ENCODE measurements around the gene MAPKAP1. TPM values are rescaled to one million over a fixed set of nuclear protein-coding genes. Genes with fewer than 3 reads are reported as not detected.

The MAPKAP1 gene
- total RNA-seq, 4 donors from 2014 or later: 57.6 to 70.2 (median 68.7) TPM

DNA sequence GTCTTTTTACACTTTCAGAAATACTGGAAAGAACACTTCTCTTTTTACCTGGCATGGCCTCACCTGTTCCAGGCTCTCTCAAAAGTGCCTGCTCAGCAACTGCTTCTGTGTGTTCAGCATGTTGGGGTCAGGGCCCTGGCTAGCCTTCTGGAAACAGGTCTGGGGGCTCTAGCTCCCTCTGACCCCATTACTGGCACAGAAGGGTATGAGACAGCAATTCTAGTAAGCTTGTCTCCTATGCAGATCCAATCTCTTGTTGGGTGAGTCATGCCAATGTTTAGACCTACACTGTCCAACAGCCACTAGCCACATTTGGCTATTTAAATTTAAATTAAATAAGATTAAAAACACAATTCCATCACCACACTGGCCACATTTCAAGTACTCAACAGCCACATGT, 80.8 kb downstream of the MAPKAP1 start:
- no peaks in the 10 kb centered on the region for H3K36me3 ChIP-seq
- no peaks in the 10 kb centered on the region for H3K27me3 ChIP-seq
- no peak for TF ChIP-seq EP300 (IDR thresholded peaks at IDR 0.05)
- TF ChIP-seq POLR2AphosphoS5 (IDR thresholded peaks at IDR 0.05): no peak
- no peak for TF ChIP-seq POLR2A (IDR thresholded peaks at IDR 0.05)
- TF ChIP-seq, protein P1, sequence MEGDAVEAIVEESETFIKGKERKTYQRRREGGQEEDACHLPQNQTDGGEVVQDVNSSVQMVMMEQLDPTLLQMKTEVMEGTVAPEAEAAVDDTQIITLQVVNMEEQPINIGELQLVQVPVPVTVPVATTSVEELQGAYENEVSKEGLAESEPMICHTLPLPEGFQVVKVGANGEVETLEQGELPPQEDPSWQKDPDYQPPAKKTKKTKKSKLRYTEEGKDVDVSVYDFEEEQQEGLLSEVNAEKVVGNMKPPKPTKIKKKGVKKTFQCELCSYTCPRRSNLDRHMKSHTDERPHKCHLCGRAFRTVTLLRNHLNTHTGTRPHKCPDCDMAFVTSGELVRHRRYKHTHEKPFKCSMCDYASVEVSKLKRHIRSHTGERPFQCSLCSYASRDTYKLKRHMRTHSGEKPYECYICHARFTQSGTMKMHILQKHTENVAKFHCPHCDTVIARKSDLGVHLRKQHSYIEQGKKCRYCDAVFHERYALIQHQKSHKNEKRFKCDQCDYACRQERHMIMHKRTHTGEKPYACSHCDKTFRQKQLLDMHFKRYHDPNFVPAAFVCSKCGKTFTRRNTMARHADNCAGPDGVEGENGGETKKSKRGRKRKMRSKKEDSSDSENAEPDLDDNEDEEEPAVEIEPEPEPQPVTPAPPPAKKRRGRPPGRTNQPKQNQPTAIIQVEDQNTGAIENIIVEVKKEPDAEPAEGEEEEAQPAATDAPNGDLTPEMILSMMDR (IDR thresholded peaks at IDR 0.05): no peak
- H3K27ac ChIP-seq: no peak overlapping the region
- DNase-seq (ENCODE audit: low spot score in 2 of 2): no peak
- no peaks in the 10 kb centered on the region for H3K4me1 ChIP-seq
- no peaks in the 10 kb centered on the region for H3K9me3 ChIP-seq
- H3K4me3 ChIP-seq: no peak overlapping the region

DNA sequence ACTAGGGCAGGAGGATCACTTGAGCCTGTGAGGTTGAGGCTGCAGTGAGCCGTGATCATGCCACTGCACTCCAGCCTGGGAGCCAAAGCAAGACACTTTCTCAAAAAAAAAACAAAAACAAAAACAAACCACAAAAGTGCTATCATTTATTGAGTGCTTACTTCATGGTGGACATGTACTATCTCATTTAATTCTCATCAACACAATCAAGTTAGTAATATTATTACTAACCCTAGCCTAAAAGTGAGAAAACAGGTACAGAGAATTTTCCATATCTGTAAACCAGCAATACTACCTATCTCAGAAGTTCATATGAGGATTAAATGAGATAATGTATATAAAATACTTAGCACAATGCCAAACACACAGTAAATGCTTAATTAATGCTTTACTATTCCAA, 85.8 kb downstream of the MAPKAP1 start:
- TF ChIP-seq POLR2A (IDR thresholded peaks at IDR 0.05) (no peak), POLR2AphosphoS5 (IDR thresholded peaks at IDR 0.05) (no peak), EP300 (IDR thresholded peaks at IDR 0.05) (no peak)
- TF ChIP-seq, protein P1 (IDR thresholded peaks at IDR 0.05): no peak
- no peak for DNase-seq (ENCODE audit: low spot score in 2 of 2)
- Histone ChIP-seq H3K9me3 (no peaks in the 10 kb centered on the region), H3K27me3 (no peaks in the 10 kb centered on the region), H3K4me3 (no peak overlapping the region), H3K27ac (no peak overlapping the region), H3K36me3 (no peaks in the 10 kb centered on the region), H3K4me1 (no peaks in the 10 kb centered on the region)
- WGBS: 100% methylated on average over 1 of the region's 1 CpG

DNA sequence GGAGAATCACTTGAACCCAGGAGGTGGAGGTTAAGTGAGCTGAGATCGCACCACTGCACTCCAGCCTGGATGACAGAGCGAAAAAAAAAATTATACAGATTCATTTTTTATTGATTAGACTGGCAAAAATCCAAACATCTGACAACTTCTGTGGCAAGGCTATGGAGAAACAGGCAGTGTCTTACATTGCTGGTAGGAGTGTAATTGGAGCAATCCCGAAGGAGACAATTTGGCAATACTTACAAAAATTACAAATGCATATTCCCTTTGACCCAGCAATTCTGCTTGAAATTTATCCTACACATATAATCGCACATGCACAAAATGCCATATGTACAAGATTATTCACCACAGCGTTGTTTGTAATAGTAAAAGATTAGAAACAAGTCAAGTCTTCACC, 86.8 kb downstream of the MAPKAP1 start:
- no peak for TF ChIP-seq POLR2A (IDR thresholded peaks at IDR 0.05)
- TF ChIP-seq, protein P1 (IDR thresholded peaks at IDR 0.05): no peak
- TF ChIP-seq EP300 (IDR thresholded peaks at IDR 0.05): no peak
- TF ChIP-seq POLR2AphosphoS5 (IDR thresholded peaks at IDR 0.05): no peak
- Histone ChIP-seq H3K27me3 (no peaks in the 10 kb centered on the region), H3K4me3 (no peak overlapping the region), H3K27ac (no peak overlapping the region), H3K36me3 (no peaks in the 10 kb centered on the region), H3K4me1 (no peaks in the 10 kb centered on the region), H3K9me3 (no peaks in the 10 kb centered on the region)
- 81% methylated on average over 5 of the region's 5 CpGs for WGBS
- DNase-seq (ENCODE audit: low spot score in 2 of 2): no peak

DNA sequence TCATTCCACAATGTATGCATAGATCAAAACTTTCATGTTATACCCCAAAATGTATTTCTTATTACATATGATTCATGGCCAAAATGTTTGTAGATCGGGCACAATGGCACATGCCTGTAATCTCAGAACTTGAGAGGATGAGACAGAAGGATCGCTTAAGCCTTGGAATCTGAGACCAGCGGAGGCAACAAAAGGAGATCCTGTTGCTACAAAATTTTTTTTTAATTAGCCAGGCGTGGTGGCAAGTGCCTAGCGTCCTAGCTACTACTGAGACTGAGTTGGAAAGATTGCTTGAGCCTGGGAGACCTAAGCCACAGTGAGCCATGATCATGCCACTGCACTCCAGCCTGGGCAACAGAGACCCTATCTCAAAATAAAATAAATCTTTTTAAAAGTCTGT, 89.9 kb downstream of the MAPKAP1 start:
- Histone ChIP-seq H3K27me3 (no peaks in the 10 kb centered on the region), H3K27ac (no peak overlapping the region), H3K9me3 (no peaks in the 10 kb centered on the region), H3K36me3 (no peaks in the 10 kb centered on the region), H3K4me1 (no peaks in the 10 kb centered on the region), H3K4me3 (no peak overlapping the region)
- no peak for DNase-seq (ENCODE audit: low spot score in 2 of 2)
- WGBS: 92% methylated on average over 5 of the region's 5 CpGs
- TF ChIP-seq, protein P1 (IDR thresholded peaks at IDR 0.05): no peak
- TF ChIP-seq POLR2A (IDR thresholded peaks at IDR 0.05) (no peak), POLR2AphosphoS5 (IDR thresholded peaks at IDR 0.05) (no peak), EP300 (IDR thresholded peaks at IDR 0.05) (no peak)

DNA sequence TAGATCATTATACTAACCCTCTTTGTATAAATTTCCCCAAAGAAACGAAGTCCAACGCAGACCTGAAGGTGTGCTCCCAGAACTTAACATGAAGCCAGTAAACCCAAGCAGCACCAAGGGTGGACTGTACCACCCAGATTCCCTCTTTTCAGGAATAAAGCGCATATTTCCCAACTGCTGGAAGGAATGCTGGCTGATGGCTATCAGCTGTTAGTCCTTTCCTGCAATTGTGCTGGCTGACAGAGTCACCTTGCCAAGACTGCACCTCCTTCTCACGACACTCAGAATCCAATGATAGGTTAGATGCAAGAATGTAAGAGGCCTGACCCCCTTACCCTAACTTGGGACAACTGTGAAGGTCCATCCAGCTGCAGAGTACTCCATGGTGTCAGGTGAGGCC, 93.9 kb downstream of the MAPKAP1 start:
- Histone ChIP-seq H3K27ac (no peak overlapping the region), H3K4me1 (no peaks in the 10 kb centered on the region), H3K27me3 (no peaks in the 10 kb centered on the region), H3K9me3 (no peaks in the 10 kb centered on the region), H3K36me3 (no peaks in the 10 kb centered on the region), H3K4me3 (no peak overlapping the region)
- 99% methylated on average over 4 of the region's 4 CpGs for WGBS
- no peak for TF ChIP-seq POLR2A (IDR thresholded peaks at IDR 0.05)
- no peak for TF ChIP-seq EP300 (IDR thresholded peaks at IDR 0.05)
- TF ChIP-seq, protein P1 (IDR thresholded peaks at IDR 0.05): no peak
- TF ChIP-seq POLR2AphosphoS5 (IDR thresholded peaks at IDR 0.05): no peak
- no peak for DNase-seq (ENCODE audit: low spot score in 2 of 2)

Measured in suprapubic skin (tissue), 4 donors.